Neural progenitor cell (in vitro differentiated cells): ENCODE data around the gene FGF19. TPM values are rescaled to one million over a fixed set of nuclear protein-coding genes. Genes with fewer than 3 reads are reported as not detected.

Experiments used
- DNase-seq: peaks from one replicate; pipeline ENCODE4 v3.0.0-alpha.2; 2016; ENCODE audit warnings: low spot score
- H2AFZ ChIP-seq: fragments of 200-600 bp; sonication (generic); replicated peaks from 2 replicates; pipeline ENCODE4 v1.6.1; 2016; ENCODE audit warnings: antibody characterized with exemption
- H3F3A ChIP-seq: fragments of 200-600 bp; sonication (generic); 2 replicates; pipeline ENCODE4 v1.6.1; 2016; ENCODE audit warnings: antibody characterized with exemption, low read depth
- H3K27ac ChIP-seq: fragments of 200-600 bp; sonication (generic); 2 replicates; pipeline ENCODE4 v1.5.1; 2016; ENCODE audit warnings: mild to moderate bottlenecking
- H3K27me3 ChIP-seq: fragments of 200-600 bp; sonication (generic); 2 replicates; pipeline ENCODE4 v1.6.1; 2016; ENCODE audit warnings: mild to moderate bottlenecking, moderate library complexity
- H3K36me3 ChIP-seq: fragments of 200-600 bp; sonication (generic); 2 replicates; pipeline ENCODE4 v1.5.1; 2016
- H3K4me1 ChIP-seq: fragments of 200-600 bp; sonication (generic); 2 replicates; pipeline ENCODE4 v1.6.1; 2016; ENCODE audit warnings: mixed run types
- H3K4me2 ChIP-seq: fragments of 200-600 bp; sonication (generic); 2 replicates; pipeline ENCODE4 v1.6.1; 2016
- H3K4me3 ChIP-seq: fragments of 200-600 bp; sonication (generic); 2 replicates; pipeline ENCODE4 v1.5.1; 2016
- H3K79me2 ChIP-seq: fragments of 200-600 bp; sonication (generic); 2 replicates; pipeline ENCODE4 v1.6.1; 2016; ENCODE audit warnings: low read depth
- H3K9ac ChIP-seq: fragments of 200-600 bp; sonication (generic); 2 replicates; pipeline ENCODE4 v1.6.1; 2016
- H3K9me3 ChIP-seq: fragments of 200-600 bp; sonication (generic); 2 replicates; pipeline ENCODE4 v1.5.1; 2016; ENCODE audit warnings: low read depth
- H4K20me1 ChIP-seq: fragments of 200-600 bp; sonication (generic); 2 replicates; pipeline ENCODE4 v1.6.1; 2016; ENCODE audit warnings: low read depth
- H3K27ac Mint-ChIP-seq: 3 replicates; pipeline ENCODE4 v1.8.0; 2021; ENCODE audit warnings: mixed read lengths
- H3K27me3 Mint-ChIP-seq: 2 replicates; pipeline ENCODE4 v1.8.0; 2022; ENCODE audit warnings: low read depth, mild to moderate bottlenecking, inconsistent platforms, moderate library complexity, mixed read lengths; ENCODE audit not compliant: insufficient read depth
- H3K36me3 Mint-ChIP-seq: 3 replicates; pipeline ENCODE4 v1.8.0; 2021; ENCODE audit warnings: mixed read lengths
- H3K4me1 Mint-ChIP-seq: 3 replicates; pipeline ENCODE4 v1.8.0; 2021; ENCODE audit warnings: mixed read lengths
- H3K4me3 Mint-ChIP-seq: 3 replicates; pipeline ENCODE4 v1.8.0; 2021; ENCODE audit warnings: mild to moderate bottlenecking, moderate library complexity, mixed read lengths
- H3K9me3 Mint-ChIP-seq: 3 replicates; pipeline ENCODE4 v1.8.0; 2020; ENCODE audit warnings: mixed read lengths
- EZH2 ChIP-seq: fragments of 200-600 bp; sonication (generic); IDR thresholded peaks from 2 replicates; pipeline ENCODE4 v1.6.1; 2017; ENCODE audit warnings: antibody characterized with exemption, mild to moderate bottlenecking, moderate library complexity
- EZH2phosphoT487 ChIP-seq: fragments of 200-600 bp; sonication (generic); IDR thresholded peaks from 2 replicates; pipeline ENCODE4 v1.6.1; 2017; ENCODE audit warnings: antibody characterized with exemption
- total RNA-seq: library from RNA; depleted of rRNA; stranded (reverse); fragments of >200 nt; gene quantifications from 2 replicates; pipeline ENCODE4 v1.2.3, GENCODE V29; 2015; ENCODE audit warnings: low replicate concordance
- TF ChIP-seq, protein P1 (sequence below): fragments of 200-600 bp; sonication (generic); IDR thresholded peaks from 2 replicates; pipeline ENCODE4 v1.5.1; 2017; ENCODE audit warnings: antibody characterized with exemption, mild to moderate bottlenecking

FGF19 gene
- total RNA-seq, 1 donor from 2014 or later = not detected

DNA sequence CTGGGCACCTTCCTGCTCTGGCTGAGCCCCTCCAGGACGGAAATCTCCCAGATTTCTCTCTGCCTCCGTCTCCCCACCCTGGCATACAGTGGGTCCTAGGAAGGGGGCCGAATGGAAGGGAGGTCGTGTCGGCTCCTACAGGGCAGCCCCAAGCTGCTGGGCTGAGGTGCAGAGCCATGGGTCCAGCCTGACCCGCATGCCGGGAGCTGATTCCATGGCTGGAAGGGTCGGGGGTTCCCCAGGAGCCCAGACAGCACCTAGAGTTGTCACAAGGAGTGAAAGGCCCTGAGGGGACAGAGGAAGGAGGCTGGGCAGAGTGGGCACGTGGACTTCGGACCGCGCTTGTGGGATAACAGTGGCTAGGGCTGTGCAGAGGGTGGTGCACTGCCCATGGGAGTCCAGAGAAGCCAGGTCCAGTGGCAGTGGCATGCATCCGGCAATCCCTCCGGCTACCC lies 46.3 kb downstream of the FGF19 start:
- Histone ChIP-seq H3K9ac (no peak overlapping the region), H3K4me3 (no peak overlapping the region), H3K4me1 (peaks cover 23% of the 10 kb centered on the region), H3K9me3 (no peaks in the 10 kb centered on the region), H2AFZ (no peak overlapping the region), H3F3A (peaks cover 37% of the 10 kb centered on the region), H4K20me1 (peaks cover 15% of the 10 kb centered on the region), H3K4me2 (peak overlapping the region; percentile 49), H3K27ac (peak overlapping the region; percentile 69), H3K79me2 (no peaks in the 10 kb centered on the region), H3K27me3 (no peaks in the 10 kb centered on the region), H3K36me3 (no peaks in the 10 kb centered on the region)
- Mint-ChIP-seq H3K4me3 (peak overlapping the region; percentile 58), H3K36me3 (peaks cover 8% of the 10 kb centered on the region), H3K27ac (peak overlapping the region; percentile 99), H3K27me3 (peaks cover 12% of the 10 kb centered on the region), H3K4me1 (peaks cover 60% of the 10 kb centered on the region), H3K9me3 (no peaks in the 10 kb centered on the region)
- no peak for TF ChIP-seq EZH2phosphoT487
- TF ChIP-seq EZH2 = no peak
- TF ChIP-seq, protein P1, sequence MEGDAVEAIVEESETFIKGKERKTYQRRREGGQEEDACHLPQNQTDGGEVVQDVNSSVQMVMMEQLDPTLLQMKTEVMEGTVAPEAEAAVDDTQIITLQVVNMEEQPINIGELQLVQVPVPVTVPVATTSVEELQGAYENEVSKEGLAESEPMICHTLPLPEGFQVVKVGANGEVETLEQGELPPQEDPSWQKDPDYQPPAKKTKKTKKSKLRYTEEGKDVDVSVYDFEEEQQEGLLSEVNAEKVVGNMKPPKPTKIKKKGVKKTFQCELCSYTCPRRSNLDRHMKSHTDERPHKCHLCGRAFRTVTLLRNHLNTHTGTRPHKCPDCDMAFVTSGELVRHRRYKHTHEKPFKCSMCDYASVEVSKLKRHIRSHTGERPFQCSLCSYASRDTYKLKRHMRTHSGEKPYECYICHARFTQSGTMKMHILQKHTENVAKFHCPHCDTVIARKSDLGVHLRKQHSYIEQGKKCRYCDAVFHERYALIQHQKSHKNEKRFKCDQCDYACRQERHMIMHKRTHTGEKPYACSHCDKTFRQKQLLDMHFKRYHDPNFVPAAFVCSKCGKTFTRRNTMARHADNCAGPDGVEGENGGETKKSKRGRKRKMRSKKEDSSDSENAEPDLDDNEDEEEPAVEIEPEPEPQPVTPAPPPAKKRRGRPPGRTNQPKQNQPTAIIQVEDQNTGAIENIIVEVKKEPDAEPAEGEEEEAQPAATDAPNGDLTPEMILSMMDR = no peak
- DNase-seq = no peak

- Histone ChIP-seq H3K27me3 (no peaks in the 10 kb centered on the region), H3K9me3 (no peaks in the 10 kb centered on the region), H3K4me2 (no peak overlapping the region), H3K36me3 (no peaks in the 10 kb centered on the region), H4K20me1 (peaks cover 14% of the 10 kb centered on the region), H3F3A (peaks cover 42% of the 10 kb centered on the region), H3K4me1 (peaks cover 23% of the 10 kb centered on the region), H3K4me3 (no peak overlapping the region), H3K27ac (no peak overlapping the region), H3K79me2 (no peaks in the 10 kb centered on the region), H3K9ac (no peak overlapping the region), H2AFZ (no peak overlapping the region)
- no peak for DNase-seq
- Mint-ChIP-seq H3K4me3 (peak overlapping the region; percentile 58), H3K9me3 (no peaks in the 10 kb centered on the region), H3K4me1 (peaks cover 54% of the 10 kb centered on the region), H3K36me3 (peaks cover 14% of the 10 kb centered on the region), H3K27me3 (peaks cover 12% of the 10 kb centered on the region), H3K27ac (peak overlapping the region; percentile 99)
- TF ChIP-seq EZH2 (no peak), EZH2phosphoT487 (no peak)
- TF ChIP-seq, protein P1 = no peak
Measured at GRCh38 chr11:69656536-69657455, 47.0 kb downstream of the FGF19 start.

GRCh38 chr11:69655479-69656428 lies 48.1 kb downstream of the FGF19 start:
- Histone ChIP-seq H3K36me3 (no peaks in the 10 kb centered on the region), H3K27me3 (no peaks in the 10 kb centered on the region), H3K27ac (no peak overlapping the region), H3K79me2 (no peaks in the 10 kb centered on the region), H3K9me3 (no peaks in the 10 kb centered on the region), H4K20me1 (peaks cover 19% of the 10 kb centered on the region), H3K4me1 (peaks cover 23% of the 10 kb centered on the region), H2AFZ (no peak overlapping the region), H3K4me3 (no peak overlapping the region), H3K4me2 (no peak overlapping the region), H3K9ac (no peak overlapping the region), H3F3A (peaks cover 47% of the 10 kb centered on the region)
- Mint-ChIP-seq H3K27ac (peak overlapping the region; percentile 95), H3K4me1 (peaks cover 54% of the 10 kb centered on the region), H3K4me3 (no peak overlapping the region), H3K27me3 (peaks cover 9% of the 10 kb centered on the region), H3K36me3 (peaks cover 18% of the 10 kb centered on the region), H3K9me3 (no peaks in the 10 kb centered on the region)
- DNase-seq = no peak
- TF ChIP-seq EZH2phosphoT487 (no peak), EZH2 (no peak)
- TF ChIP-seq, protein P1 = no peak
